ENCODE measurements around the gene ZNF12.

ZNF12 gene

DNA sequence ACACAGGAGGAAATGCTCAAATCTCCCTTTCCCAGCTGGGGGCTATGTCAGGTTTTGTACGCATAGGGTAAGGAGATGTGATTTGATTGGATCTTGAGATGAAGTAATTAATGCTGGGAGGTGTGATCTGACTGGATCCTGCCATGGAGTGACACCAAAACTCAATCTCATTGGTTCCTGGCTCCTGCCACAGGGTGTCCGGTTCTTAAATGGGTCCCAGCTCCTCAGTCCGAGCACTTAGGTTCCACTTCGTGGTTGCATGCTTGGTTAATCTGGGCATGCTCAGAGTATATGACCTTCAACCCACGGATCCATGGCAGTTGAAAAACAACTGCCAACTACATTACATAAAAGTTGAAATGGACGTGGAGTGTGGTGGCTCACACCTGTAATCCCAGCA lies 3.1 kb upstream of the ZNF12 start:
- no peak overlapping the region for H3K4me3 Mint-ChIP-seq

DNA sequence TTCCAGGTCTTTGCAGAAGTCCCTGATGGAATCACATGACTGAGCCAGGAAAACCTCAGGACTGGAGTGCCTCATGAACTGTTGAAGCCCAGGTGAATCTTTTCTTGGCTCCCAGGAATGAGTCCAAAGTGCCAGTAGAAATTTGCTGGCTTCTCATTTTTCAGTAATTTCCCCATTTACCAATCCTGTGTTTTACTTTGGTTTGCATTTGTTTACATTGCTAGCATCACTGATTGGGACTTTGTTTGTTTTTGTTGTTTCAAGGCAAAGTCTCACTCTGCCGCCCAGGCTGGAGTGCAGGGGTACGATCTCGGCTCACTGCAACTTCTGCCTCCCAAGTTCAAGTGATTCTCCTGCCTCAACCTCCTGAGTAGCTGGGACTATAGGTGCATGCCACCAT lies 1.6 kb upstream of the ZNF12 start:
- Mint-ChIP-seq H3K9me3 (peaks cover 42% of the 10 kb centered on the region), H3K4me1 (peaks cover 14% of the 10 kb centered on the region), H3K4me3 (no peak overlapping the region), H3K27me3 (ENCODE audit: low read depth, poor library complexity) (peaks cover 44% of the 10 kb centered on the region), H3K27ac (no peak overlapping the region), H3K36me3 (ENCODE audit: low read depth) (peaks cover 19% of the 10 kb centered on the region)
- TF ChIP-seq, protein P1, sequence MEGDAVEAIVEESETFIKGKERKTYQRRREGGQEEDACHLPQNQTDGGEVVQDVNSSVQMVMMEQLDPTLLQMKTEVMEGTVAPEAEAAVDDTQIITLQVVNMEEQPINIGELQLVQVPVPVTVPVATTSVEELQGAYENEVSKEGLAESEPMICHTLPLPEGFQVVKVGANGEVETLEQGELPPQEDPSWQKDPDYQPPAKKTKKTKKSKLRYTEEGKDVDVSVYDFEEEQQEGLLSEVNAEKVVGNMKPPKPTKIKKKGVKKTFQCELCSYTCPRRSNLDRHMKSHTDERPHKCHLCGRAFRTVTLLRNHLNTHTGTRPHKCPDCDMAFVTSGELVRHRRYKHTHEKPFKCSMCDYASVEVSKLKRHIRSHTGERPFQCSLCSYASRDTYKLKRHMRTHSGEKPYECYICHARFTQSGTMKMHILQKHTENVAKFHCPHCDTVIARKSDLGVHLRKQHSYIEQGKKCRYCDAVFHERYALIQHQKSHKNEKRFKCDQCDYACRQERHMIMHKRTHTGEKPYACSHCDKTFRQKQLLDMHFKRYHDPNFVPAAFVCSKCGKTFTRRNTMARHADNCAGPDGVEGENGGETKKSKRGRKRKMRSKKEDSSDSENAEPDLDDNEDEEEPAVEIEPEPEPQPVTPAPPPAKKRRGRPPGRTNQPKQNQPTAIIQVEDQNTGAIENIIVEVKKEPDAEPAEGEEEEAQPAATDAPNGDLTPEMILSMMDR (IDR thresholded peaks at IDR 0.05): no peak
- DNase-seq: no peak

More for the DNA sequence above, 3.1 kb upstream of the ZNF12 start:
- peaks cover 41% of the 10 kb centered on the region for H3K27me3 Mint-ChIP-seq (ENCODE audit: low read depth, poor library complexity)
- TF ChIP-seq, protein P1 (IDR thresholded peaks at IDR 0.05): no peak
- peaks cover 14% of the 10 kb centered on the region for H3K4me1 Mint-ChIP-seq
- no peak for DNase-seq
- H3K9me3 Mint-ChIP-seq: peaks cover 42% of the 10 kb centered on the region
- H3K27ac Mint-ChIP-seq: no peak overlapping the region
- peaks cover 19% of the 10 kb centered on the region for H3K36me3 Mint-ChIP-seq (ENCODE audit: low read depth)

DNA sequence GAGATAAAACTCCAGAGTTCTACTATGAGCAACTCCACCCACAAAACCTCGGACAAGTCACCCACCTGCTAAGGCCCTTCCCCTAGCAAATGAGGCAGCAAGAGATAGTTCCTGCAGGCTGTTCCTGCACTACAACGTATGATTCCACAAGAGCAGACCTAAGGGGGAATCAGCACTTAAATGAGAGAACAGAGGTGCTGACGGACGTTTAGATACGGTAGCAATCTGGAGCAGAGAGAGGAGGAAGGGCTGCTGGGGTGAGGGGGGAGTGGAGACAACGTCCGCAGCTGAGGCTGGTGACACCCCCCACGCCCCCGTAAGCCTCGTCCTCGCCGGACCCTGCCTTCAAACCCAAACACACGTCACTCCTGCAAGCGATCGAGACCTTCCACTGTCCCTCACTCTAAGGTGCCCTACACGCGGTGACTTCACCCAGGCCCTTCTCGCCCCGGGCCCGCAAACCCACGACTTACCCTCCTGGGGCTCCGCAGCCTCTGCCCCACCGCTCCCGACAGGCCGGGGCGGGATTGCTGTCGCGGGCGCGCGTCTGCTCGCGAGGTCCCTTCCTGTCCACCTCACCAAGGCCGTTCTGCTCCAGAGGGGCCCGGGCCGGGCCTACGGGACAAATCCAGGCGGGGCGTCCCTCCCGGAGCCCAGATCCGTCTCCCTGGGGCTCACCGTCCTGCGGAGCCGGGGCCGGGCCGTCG lies 635 bp downstream of the ZNF12 start:
- peaks cover 46% of the 10 kb centered on the region for H3K27me3 Mint-ChIP-seq (ENCODE audit: low read depth, poor library complexity)
- H3K36me3 Mint-ChIP-seq (ENCODE audit: low read depth): peaks cover 19% of the 10 kb centered on the region
- peak; percentile 44 for DNase-seq
- H3K4me1 Mint-ChIP-seq: peaks cover 14% of the 10 kb centered on the region
- peak overlapping the region; percentile 90 for H3K4me3 Mint-ChIP-seq
- TF ChIP-seq, protein P1 (IDR thresholded peaks at IDR 0.05): no peak
- H3K27ac Mint-ChIP-seq: peak overlapping the region; percentile 91
- H3K9me3 Mint-ChIP-seq: peaks cover 39% of the 10 kb centered on the region

DNA sequence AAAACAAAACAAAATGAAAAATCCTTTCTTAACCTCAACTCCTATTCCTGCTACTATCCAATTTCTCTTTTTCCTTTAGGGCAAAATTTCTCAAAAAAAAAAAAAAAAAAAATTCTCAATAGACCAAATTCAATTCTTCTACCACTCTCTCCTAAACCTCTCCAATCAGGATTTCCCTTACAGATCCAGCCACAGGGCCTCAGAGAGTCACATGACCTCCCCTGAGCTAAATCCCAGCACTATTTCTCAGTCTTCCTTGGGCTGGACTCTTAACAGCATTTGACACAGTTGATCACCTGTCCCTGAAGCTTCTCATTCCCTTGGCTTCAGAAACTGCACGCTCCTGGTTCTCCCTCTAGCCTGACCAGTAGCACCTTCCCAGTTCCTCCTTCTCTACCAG lies 4.9 kb downstream of the ZNF12 start:
- Mint-ChIP-seq H3K9me3 (no peaks in the 10 kb centered on the region), H3K27me3 (ENCODE audit: low read depth, poor library complexity) (peaks cover 19% of the 10 kb centered on the region), H3K36me3 (ENCODE audit: low read depth) (no peaks in the 10 kb centered on the region), H3K27ac (peak overlapping the region; percentile 33), H3K4me3 (peak overlapping the region; percentile 4), H3K4me1 (peaks cover 9% of the 10 kb centered on the region)
- TF ChIP-seq, protein P1 (IDR thresholded peaks at IDR 0.05): no peak
- no peak for DNase-seq

DNA sequence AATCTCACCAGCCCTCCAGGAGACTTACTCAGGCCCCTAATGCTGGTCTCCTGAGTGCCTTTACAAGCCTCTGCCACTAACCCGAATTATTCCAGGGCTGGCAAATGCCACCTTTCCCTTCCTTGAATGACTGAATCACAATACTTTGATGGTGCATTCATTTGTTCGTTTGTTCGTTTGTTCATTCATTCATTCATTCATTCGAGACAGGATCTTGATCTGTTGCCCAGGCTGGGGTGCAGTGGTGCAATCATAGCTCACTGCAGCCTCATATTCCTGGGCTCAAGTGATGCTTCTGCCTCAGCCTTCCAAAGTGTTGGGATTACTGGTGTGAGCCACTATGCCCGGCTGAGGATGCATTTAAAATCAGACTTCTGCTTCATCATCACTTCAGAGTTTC lies 6.0 kb downstream of the ZNF12 start:
- TF ChIP-seq, protein P1 (IDR thresholded peaks at IDR 0.05): no peak
- peaks cover 7% of the 10 kb centered on the region for H3K4me1 Mint-ChIP-seq
- peaks cover 16% of the 10 kb centered on the region for H3K27me3 Mint-ChIP-seq (ENCODE audit: low read depth, poor library complexity)
- no peaks in the 10 kb centered on the region for H3K36me3 Mint-ChIP-seq (ENCODE audit: low read depth)
- no peak for DNase-seq
- no peaks in the 10 kb centered on the region for H3K9me3 Mint-ChIP-seq
- no peak overlapping the region for H3K27ac Mint-ChIP-seq
- H3K4me3 Mint-ChIP-seq: no peak overlapping the region

DNA sequence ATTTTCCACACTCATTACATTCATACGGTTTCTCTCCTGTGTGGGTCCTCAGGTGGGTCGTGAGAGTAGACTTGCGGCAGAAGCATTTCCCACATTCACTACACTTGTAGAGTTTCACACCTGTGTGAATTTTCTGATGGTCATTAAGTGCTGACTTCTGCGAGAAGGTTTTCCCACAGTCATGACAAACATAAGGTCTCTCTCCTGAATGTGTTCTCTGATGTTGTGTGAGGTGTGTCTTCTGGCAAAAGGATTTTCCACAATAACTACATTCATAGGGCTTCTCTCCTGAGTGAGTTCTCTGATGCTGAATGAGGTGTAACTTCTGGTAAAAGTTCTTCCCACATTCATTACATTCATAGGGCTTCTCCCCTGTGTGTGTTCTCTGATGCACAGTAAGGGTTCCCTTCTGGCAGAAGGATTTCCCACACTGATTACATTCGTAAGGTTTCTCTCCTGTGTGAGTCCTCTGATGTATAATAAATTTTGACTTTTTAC lies 15.1 kb downstream of the ZNF12 start:
- H3K36me3 Mint-ChIP-seq (ENCODE audit: low read depth): no peaks in the 10 kb centered on the region
- TF ChIP-seq, protein P1 (IDR thresholded peaks at IDR 0.05): no peak
- no peak overlapping the region for H3K4me3 Mint-ChIP-seq
- H3K9me3 Mint-ChIP-seq: no peaks in the 10 kb centered on the region
- peaks cover 7% of the 10 kb centered on the region for H3K27me3 Mint-ChIP-seq (ENCODE audit: low read depth, poor library complexity)
- DNase-seq: no peak
- no peaks in the 10 kb centered on the region for H3K4me1 Mint-ChIP-seq
- H3K27ac Mint-ChIP-seq: no peak overlapping the region

All from nephron progenitor cell (in vitro differentiated cells).